GM18520 (cell line): Measurements from ENCODE around the gene PAIP1.
"Not testable (repeated sequence)": the region's sequence is repeated elsewhere in the genome, so short reads cannot be mapped to it uniquely, and the experiment has no call there.

Experiments
- ATAC-seq: cut with Tn5 transposase; IDR thresholded peaks from one replicate; pipeline ENCODE4 v1.9.1; 2021; ENCODE audit not compliant: unreplicated experiment

PAIP1 gene

GRCh38 chr5:43572357-43572756 lies 15.5 kb upstream of the PAIP1 start:
- no peak for ATAC-seq

GRCh38 chr5:43571237-43571636 lies 14.4 kb upstream of the PAIP1 start:
- no peak for ATAC-seq

- no peak for ATAC-seq
Observed at GRCh38 chr5:43570450-43571158, 13.7 kb upstream of the PAIP1 start.

- no peak for ATAC-seq
Observed at GRCh38 chr5:43569236-43569746, 12.4 kb upstream of the PAIP1 start.

GRCh38 chr5:43567967-43568366 lies 11.1 kb upstream of the PAIP1 start:
- ATAC-seq = peak; percentile 55

GRCh38 chr5:43565043-43565442 lies 8.2 kb upstream of the PAIP1 start:
- ATAC-seq = no peak

- ATAC-seq = no peak
Observed at GRCh38 chr5:43564289-43564850, 7.5 kb upstream of the PAIP1 start.

GRCh38 chr5:43563321-43563720 lies 6.4 kb upstream of the PAIP1 start:
- ATAC-seq = no peak

GRCh38 chr5:43561356-43561755 lies 4.5 kb upstream of the PAIP1 start:
- no peak for ATAC-seq

- no peak for ATAC-seq
Observed at GRCh38 chr5:43560128-43560527, 3.3 kb upstream of the PAIP1 start.

- ATAC-seq = not testable (repeated sequence)
Observed at GRCh38 chr5:43556607-43556856, 345 bp downstream of the PAIP1 start.

GRCh38 chr5:43555895-43556606 lies 826 bp downstream of the PAIP1 start:
- ATAC-seq = peak; percentile 16

- ATAC-seq = no peak
Observed at GRCh38 chr5:43554497-43554896, 2.4 kb downstream of the PAIP1 start.

GRCh38 chr5:43553381-43553780 lies 3.5 kb downstream of the PAIP1 start:
- no peak for ATAC-seq

- ATAC-seq = no peak
Observed at GRCh38 chr5:43551731-43552130, 5.1 kb downstream of the PAIP1 start.

GRCh38 chr5:43549272-43549671 lies 7.6 kb downstream of the PAIP1 start:
- not testable (repeated sequence) for ATAC-seq

- ATAC-seq = no peak
Observed at GRCh38 chr5:43548358-43548757, 8.5 kb downstream of the PAIP1 start.

- no peak for ATAC-seq
Observed at GRCh38 chr5:43547532-43547931, 9.3 kb downstream of the PAIP1 start.

GRCh38 chr5:43543434-43543833 lies 13.4 kb downstream of the PAIP1 start:
- no peak for ATAC-seq

GRCh38 chr5:43540746-43541145 lies 16.1 kb downstream of the PAIP1 start:
- no peak for ATAC-seq

- no peak for ATAC-seq
Observed at GRCh38 chr5:43536972-43537371, 19.9 kb downstream of the PAIP1 start.

GRCh38 chr5:43533646-43534045 lies 23.2 kb downstream of the PAIP1 start:
- ATAC-seq = no peak
